Psoas muscle (tissue), 8 donors: ENCODE measurements around the gene ARHGEF10L. TPM values are rescaled to one million over a fixed set of nuclear protein-coding genes. Genes with fewer than 3 reads are reported as not detected.

Experiments used
- ATAC-seq, 4 donors: fragments of 200-7000 bp; cut with Tn5 transposase; one replicate each; pipeline ENCODE4 v1.9.1; 2020; ENCODE audit warnings: moderate library complexity in 3 of 4, mild to moderate bottlenecking in 2 of 4
- DNase-seq, 2 donors: peaks; one replicate each; pipeline ENCODE4 v3.0.0-alpha.2; 2020
- H3K27ac ChIP-seq: fragments of 200-600 bp; one replicate; pipeline ENCODE4 v1.8.0; 2022
- H3K27me3 ChIP-seq, 3 donors: fragments of 200-600 bp in 1 of 3; one replicate each; pipeline versions ENCODE4 v1.6.1 to v1.8.0; 2013 to 2022; ENCODE audit warnings: low read length in 2 of 3, mild to moderate bottlenecking in 2 of 3, moderate library complexity in 1 of 3; ENCODE audit not compliant: insufficient read depth in 3 of 3
- H3K36me3 ChIP-seq, 2 donors: fragments of 200-600 bp in 1 of 2; one replicate each; pipeline versions ENCODE4 v1.6.1 to v1.8.0; 2013 to 2022; ENCODE audit warnings: low read depth in 1 of 2, mild to moderate bottlenecking in 1 of 2, moderate library complexity in 1 of 2; ENCODE audit not compliant: insufficient read depth in 1 of 2
- H3K4me1 ChIP-seq: fragments of 200-600 bp; one replicate; pipeline ENCODE4 v1.8.0; 2022
- H3K4me3 ChIP-seq: fragments of 200-600 bp; one replicate; pipeline ENCODE4 v1.8.0; 2022; ENCODE audit warnings: mild to moderate bottlenecking
- H3K9me3 ChIP-seq: fragments of 200-600 bp; one replicate; pipeline ENCODE4 v1.8.0; 2022
- CTCF ChIP-seq: fragments of 200-600 bp; IDR thresholded peaks from one replicate; pipeline ENCODE4 v1.8.0; 2022; ENCODE audit warnings: antibody characterized with exemption
- WGBS, 3 donors: extraction: QIAGEN DNeasy Blood & Tissue Kit; methylation state at CpG; one replicate each; pipeline versions ENCODE4 v1.1.6 to v1.1.7; 2013; 5-methylcytosine and 5-hydroxymethylcytosine counted together
- intact Hi-C, 2 donors: fragments of 100-400 bp; cut with DNase I; formaldehyde crosslinking; loops; one replicate each; pipeline versions ENCODE4 v1.11.0 to v1.14.2; 2022
- polyA plus RNA-seq, 3 donors: library from polyadenylated mRNA; stranded (reverse); fragments of 200-250 nt; gene quantifications; one replicate each; pipeline ENCODE4 v1.2.3, GENCODE V29; 2013
- total RNA-seq, 4 donors: library from RNA; stranded (reverse); fragmentation: NEBNext Ultra II Directional in 2 of 4; extraction: Animal tissue kit (Norgen Biotek cat#: 25700) in 2 of 4; gene quantifications; one replicate each; pipeline versions ENCODE4 v1.2.1 to v1.2.4, GENCODE V29; 2021 to 2023
- donor health status: healthy with polysubstance abuse.
- donor health status: DM: no; HTN: no; CAD: no; lungs with moderate emphysema.
- donor health status: Bipolar disorder and iron deficiency.
- donor health status: healthy.
- donor health status: DM: yes; HTN: yes; CAD: no.
- donor health status: DM: no; HTN: no; CAD: no.
- donor health status: DM: no; HTN: no; CAD: no.
- donor health status: DM: yes; HTN: yes; CAD: no.

ARHGEF10L gene
- total and polyA plus RNA-seq, 7 donors, result 18.8 to 108 (median 37.1) TPM

- WGBS, 3 donors, result 33 to 58% (median 35%) methylated on average over 14 of the region's 14 CpGs
- H3K27ac ChIP-seq, result peak overlapping the region; percentile 16
- intact Hi-C loops, result no loop called here
- no peaks in the 10 kb centered on the region for H3K36me3 ChIP-seq
- H3K4me3 ChIP-seq, result no peak overlapping the region
- H3K9me3 ChIP-seq, result no peaks in the 10 kb centered on the region
- H3K27me3 ChIP-seq, result no peaks in the 10 kb centered on the region
- DNase-seq, result no peak
- H3K4me1 ChIP-seq, result peaks cover under 1% of the 10 kb centered on the region
- TF ChIP-seq CTCF, result no peak
- ATAC-seq, result no peak
These were observed 12.2 kb upstream of the ARHGEF10L start for GRCh38 chr1:17527036-17527914.

GRCh38 chr1:17529381-17529780, 10.1 kb upstream of the ARHGEF10L start:
- Histone ChIP-seq H3K27ac (no peak overlapping the region), H3K4me1 (peaks cover 11% of the 10 kb centered on the region), H3K36me3 (no peaks in the 10 kb centered on the region), H3K9me3 (no peaks in the 10 kb centered on the region), H3K27me3 (no peaks in the 10 kb centered on the region), H3K4me3 (no peak overlapping the region)
- no peak for TF ChIP-seq CTCF
- intact Hi-C loops, result no loop called here
- ATAC-seq (no peak), DNase-seq (no peak)

GRCh38 chr1:17531343-17531681, 8.2 kb upstream of the ARHGEF10L start:
- Histone ChIP-seq H3K4me3 (no peak overlapping the region), H3K27ac (peak overlapping the region; percentile 73), H3K36me3 (no peaks in the 10 kb centered on the region), H3K9me3 (no peaks in the 10 kb centered on the region), H3K27me3 (no peaks in the 10 kb centered on the region), H3K4me1 (peaks cover 11% of the 10 kb centered on the region)
- intact Hi-C loops, result no loop called here
- DNase-seq, result peak in 1 of 2 donors; percentile 23
- no peak for TF ChIP-seq CTCF
- WGBS, 3 donors, result 73 to 88% (median 75%) methylated on average over 4 of the region's 4 CpGs
- ATAC-seq, result no peak

- intact Hi-C loops, result loop anchor here in 1 of 2 donors (1.0 kb wide), 1 partner anchor 42 kb away; no protein-coding TSS in a partner anchor
- Histone ChIP-seq H3K4me3 (no peak overlapping the region), H3K4me1 (peaks cover 11% of the 10 kb centered on the region), H3K27me3 (no peaks in the 10 kb centered on the region), H3K36me3 (no peaks in the 10 kb centered on the region), H3K9me3 (no peaks in the 10 kb centered on the region), H3K27ac (peak overlapping the region; percentile 73)
- no peak for TF ChIP-seq CTCF
- DNase-seq (peak; percentile 73 to 87), ATAC-seq (peak; percentile 89 to 93 (median 92))
- 21 to 44% (median 22%) methylated on average over 8 of the region's 8 CpGs for WGBS, 3 donors
These were observed 7.6 kb upstream of the ARHGEF10L start for GRCh38 chr1:17531682-17532487.
